Endodermal cell (in vitro differentiated cells): ENCODE data around the gene BIRC5. TPM values are rescaled to one million over a fixed set of nuclear protein-coding genes. Genes with fewer than 3 reads are reported as not detected.

Experiments used
- DNase-seq: peaks from one replicate; pipeline ENCODE4 v3.0.0-alpha.2; 2017
- H3K27ac ChIP-seq: 2 replicates; pipeline ENCODE4 v1.5.1; 2013; ENCODE audit warnings: mild to moderate bottlenecking, low read depth, low read length, moderate library complexity
- H3K27me3 ChIP-seq: 2 replicates; pipeline ENCODE4 v1.6.1; 2013; ENCODE audit warnings: mild to moderate bottlenecking, low read length, moderate library complexity; ENCODE audit not compliant: insufficient read depth, control insufficient read depth, poor library complexity, severe bottlenecking
- H3K36me3 ChIP-seq: 2 replicates; pipeline ENCODE4 v1.7.0; 2013; ENCODE audit warnings: mild to moderate bottlenecking, low read length, moderate library complexity; ENCODE audit not compliant: control insufficient read depth, insufficient read depth
- H3K4me1 ChIP-seq: one replicate; pipeline ENCODE4 v1.7.0; 2013; ENCODE audit warnings: low read length; ENCODE audit not compliant: control insufficient read depth, insufficient read depth
- H3K4me3 ChIP-seq: 2 replicates; pipeline ENCODE4 v1.5.1; 2013; ENCODE audit warnings: mild to moderate bottlenecking, low read length, moderate library complexity
- H3K9ac ChIP-seq: 2 replicates; pipeline ENCODE4 v1.6.1; 2013; ENCODE audit warnings: mild to moderate bottlenecking, low read length, moderate library complexity; ENCODE audit not compliant: poor library complexity, severe bottlenecking; ENCODE audit errors: extremely low read depth
- H3K9me3 ChIP-seq: 2 replicates; pipeline ENCODE4 v1.6.1; 2013; ENCODE audit warnings: mild to moderate bottlenecking, low read length, moderate library complexity; ENCODE audit not compliant: control insufficient read depth
- H3K27ac Mint-ChIP-seq: 2 replicates; pipeline ENCODE4 v1.8.0; 2020; ENCODE audit warnings: mixed read lengths
- H3K27me3 Mint-ChIP-seq: 2 replicates; pipeline ENCODE4 v1.8.0; 2021; ENCODE audit warnings: mild to moderate bottlenecking, mixed read lengths; ENCODE audit not compliant: insufficient read depth
- H3K36me3 Mint-ChIP-seq: 2 replicates; pipeline ENCODE4 v1.8.0; 2020; ENCODE audit warnings: low read depth, mixed read lengths
- H3K4me1 Mint-ChIP-seq: 2 replicates; pipeline ENCODE4 v1.8.0; 2020; ENCODE audit warnings: mixed read lengths
- H3K4me3 Mint-ChIP-seq: 2 replicates; pipeline ENCODE4 v1.8.0; 2020; ENCODE audit warnings: mild to moderate bottlenecking, moderate library complexity, mixed read lengths
- H3K9me3 Mint-ChIP-seq: 2 replicates; pipeline ENCODE4 v1.8.0; 2020; ENCODE audit warnings: mild to moderate bottlenecking, mixed read lengths
- CTCF ChIP-seq: fragments of 200-600 bp; sonication (generic); conservative IDR thresholded peaks from 2 replicates; pipeline ENCODE4 v1.5.0; 2021; ENCODE audit warnings: antibody characterized with exemption, mild to moderate bottlenecking
- WGBS, 2 experiments: methylation state at CpG; one replicate each; pipeline versions ENCODE4 v1.1.5 to v1.1.7; 2013; ENCODE audit warnings: missing lambda C conversion rate in 2 of 2, mixed read lengths in 1 of 2; ENCODE audit not compliant: insufficient coverage in 1 of 2, insufficient read length in 1 of 2; 5-methylcytosine and 5-hydroxymethylcytosine counted together
- total RNA-seq, 2 donors: library from RNA; stranded (reverse); fragmentation: NEBNext Ultra II Directional in 1 of 2; extraction: Animal tissue kit (Norgen Biotek cat#: 25700) in 1 of 2; gene quantifications; 2 replicates in 1 of 2; 3 replicates in 1 of 2; pipeline ENCODE4 v1.2.1, GENCODE V29; 2021

BIRC5 gene
- total RNA-seq, 2 donors from 2014 or later = 59.7 to 89.6 TPM

- Mint-ChIP-seq H3K27ac (peak overlapping the region; percentile 92), H3K27me3 (no peaks in the 10 kb centered on the region), H3K4me1 (peaks cover 34% of the 10 kb centered on the region), H3K36me3 (no peaks in the 10 kb centered on the region), H3K4me3 (peak overlapping the region; percentile 38), H3K9me3 (no peaks in the 10 kb centered on the region)
- peak overlapping the region; percentile 47 for H3K9ac ChIP-seq
- no peak for TF ChIP-seq CTCF
- H3K27me3 ChIP-seq = no peaks in the 10 kb centered on the region
- WGBS, 2 experiments = 61 to 66% methylated on average over 8 to 16 of the region's 16 CpGs
- peaks cover 42% of the 10 kb centered on the region for H3K4me1 ChIP-seq
- H3K27ac ChIP-seq = peak overlapping the region; percentile 55
- H3K9me3 ChIP-seq = no peaks in the 10 kb centered on the region
- H3K36me3 ChIP-seq = no peaks in the 10 kb centered on the region
- peak; percentile 79 for DNase-seq
- H3K4me3 ChIP-seq = no peak overlapping the region
Measured at GRCh38 chr17:78257810-78258322, 43.8 kb downstream of the BIRC5 start.

GRCh38 chr17:78258323-78259191 is 44.5 kb downstream of the BIRC5 start:
- H3K9me3 ChIP-seq = no peaks in the 10 kb centered on the region
- Mint-ChIP-seq H3K36me3 (no peaks in the 10 kb centered on the region), H3K27ac (peak overlapping the region; percentile 92), H3K4me3 (peak overlapping the region; percentile 38), H3K4me1 (peaks cover 33% of the 10 kb centered on the region), H3K27me3 (no peaks in the 10 kb centered on the region), H3K9me3 (no peaks in the 10 kb centered on the region)
- TF ChIP-seq CTCF = no peak
- H3K9ac ChIP-seq = peak overlapping the region; percentile 47
- H3K27ac ChIP-seq = peak overlapping the region; percentile 55
- H3K4me1 ChIP-seq = peaks cover 41% of the 10 kb centered on the region
- peak; percentile 77 for DNase-seq
- WGBS, 2 experiments = 81 to 88% methylated on average over 13 to 21 of the region's 23 CpGs
- no peak overlapping the region for H3K4me3 ChIP-seq
- no peaks in the 10 kb centered on the region for H3K27me3 ChIP-seq
- no peaks in the 10 kb centered on the region for H3K36me3 ChIP-seq

- H3K36me3 ChIP-seq = no peaks in the 10 kb centered on the region
- DNase-seq = no peak
- no peak for TF ChIP-seq CTCF
- H3K9ac ChIP-seq = no peak overlapping the region
- no peak overlapping the region for H3K4me3 Mint-ChIP-seq
- no peaks in the 10 kb centered on the region for H3K27me3 Mint-ChIP-seq
- no peaks in the 10 kb centered on the region for H3K27me3 ChIP-seq
- H3K4me1 Mint-ChIP-seq = peaks cover 33% of the 10 kb centered on the region
- no peak overlapping the region for H3K27ac ChIP-seq
- H3K9me3 Mint-ChIP-seq = no peaks in the 10 kb centered on the region
- H3K9me3 ChIP-seq = no peaks in the 10 kb centered on the region
- H3K27ac Mint-ChIP-seq = no peak overlapping the region
- 92 to 96% methylated on average over 8 to 9 of the region's 10 CpGs for WGBS, 2 experiments
- H3K36me3 Mint-ChIP-seq = no peaks in the 10 kb centered on the region
- H3K4me3 ChIP-seq = no peak overlapping the region
- H3K4me1 ChIP-seq = peaks cover 39% of the 10 kb centered on the region
Measured at GRCh38 chr17:78259192-78259554, 45.1 kb downstream of the BIRC5 start.
